Measurements from ENCODE around the gene BPIFB3.

GRCh38 chr20:33072813-33073212, 19.1 kb downstream of the BPIFB3 start:
- no peak for TF ChIP-seq EZH2 (IDR thresholded peaks at IDR 0.05)
- TF ChIP-seq POLR2AphosphoS5 (IDR thresholded peaks at IDR 0.05; ENCODE audit: borderline replicate concordance, low read depth, low read length), result no peak
- no peak for TF ChIP-seq FOXP2 (optimal IDR thresholded peaks at IDR 0.05; ENCODE audit: control extremely low read depth, extremely low read length, insufficient read depth)

All from SK-N-MC (cell line).